NCI-H2171 (cell line): ENCODE data around the gene ASB1.

Experiments
- DNase-seq: peaks from one replicate; lab custom pipeline; 2025; lab: John Stamatoyannopoulos, UW

Gene ASB1

DNA sequence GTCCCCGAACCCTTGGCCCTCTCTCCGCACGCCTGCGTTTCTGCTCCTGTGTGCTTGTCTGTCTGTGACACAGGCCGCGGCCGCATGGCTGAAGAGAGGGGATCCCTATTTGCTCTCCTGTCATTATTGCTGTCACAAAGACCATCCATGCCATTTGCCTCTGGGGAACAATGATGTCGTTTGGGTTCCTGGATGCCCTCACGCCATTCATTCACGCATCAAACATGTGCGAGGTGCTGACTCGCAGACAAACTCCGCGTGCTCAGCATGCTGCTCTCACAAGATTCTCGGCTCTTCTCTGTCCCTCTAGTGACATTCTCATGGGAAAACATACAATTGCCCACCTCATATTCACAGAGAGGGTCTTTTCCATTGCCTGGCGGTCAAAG, 67.8 kb downstream of the ASB1 start:
- no peak for DNase-seq

- no peak for DNase-seq
Observed at GRCh38 chr2:238495422-238495821, 68.7 kb downstream of the ASB1 start.

- no peak for DNase-seq
Observed at GRCh38 chr2:238496756-238497609, 70.3 kb downstream of the ASB1 start.

DNA sequence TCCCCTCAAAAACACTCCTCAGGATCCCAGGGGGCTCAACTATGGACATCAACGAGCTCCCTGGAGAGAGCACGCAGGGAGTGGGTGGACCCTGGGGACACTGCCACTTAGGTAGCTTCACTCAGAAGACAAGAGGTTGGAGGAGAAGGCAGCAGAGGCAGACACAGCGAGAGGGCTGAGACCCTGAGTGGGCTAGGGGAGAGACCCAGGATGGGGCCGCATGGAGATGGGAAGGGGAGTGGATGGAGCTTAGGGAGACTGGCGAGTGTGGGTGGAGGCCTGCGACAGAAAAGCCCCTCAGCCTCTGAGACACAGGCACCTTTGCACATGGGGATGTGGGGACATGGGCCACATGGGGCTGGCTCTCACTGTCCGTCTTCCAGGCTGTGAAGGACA, 70.9 kb downstream of the ASB1 start:
- DNase-seq, result no peak

DNA sequence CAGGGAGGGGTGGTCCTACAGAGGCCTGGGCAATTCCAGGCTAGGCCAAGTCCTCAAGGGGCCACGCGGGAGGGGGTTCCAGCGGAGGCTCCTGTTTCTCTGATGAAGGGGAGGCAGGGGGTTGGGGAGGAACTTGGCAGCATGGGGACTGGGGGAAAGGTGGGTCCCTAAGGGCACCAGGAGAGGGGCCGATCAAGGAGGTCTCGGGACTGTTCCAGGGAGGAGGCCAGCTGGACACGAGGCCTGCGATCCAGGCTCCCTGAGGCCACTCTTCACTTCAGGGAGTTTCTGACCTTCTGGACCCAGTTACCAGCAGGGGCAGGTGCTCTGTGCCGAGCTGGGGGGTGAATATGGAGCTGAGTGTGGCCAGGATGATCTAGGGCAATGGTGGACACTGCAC, 71.5 kb downstream of the ASB1 start:
- no peak for DNase-seq

DNA sequence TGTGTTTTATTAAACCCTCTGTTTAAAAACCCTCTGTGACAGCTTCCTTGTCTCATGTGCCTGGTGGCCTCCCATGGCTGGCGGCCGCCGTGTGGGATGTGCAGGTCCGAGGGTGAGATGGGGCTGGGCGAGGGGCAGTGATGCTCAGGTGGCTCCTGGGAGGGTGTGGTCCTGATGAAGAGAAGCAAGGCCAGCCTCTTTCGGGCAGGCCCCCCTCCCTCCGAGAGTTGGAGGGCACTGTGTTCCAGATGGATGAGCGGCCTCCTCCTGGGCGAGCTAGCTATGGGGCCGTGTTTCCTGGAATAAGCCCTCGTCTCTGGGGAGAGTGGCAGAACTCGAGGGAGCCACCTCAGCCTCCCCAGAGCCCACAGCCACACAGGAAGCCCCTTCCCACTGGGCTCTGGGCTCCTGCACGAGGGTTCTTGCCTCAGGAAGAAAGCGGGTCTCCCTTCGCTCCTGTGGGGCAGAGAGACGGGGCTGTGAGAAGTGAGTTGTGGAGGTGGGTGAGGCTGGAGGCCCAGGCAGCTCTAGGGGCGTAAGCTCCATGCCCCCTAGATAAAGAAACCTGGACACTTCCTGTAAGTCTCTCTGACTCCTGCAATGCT, 72.1 kb downstream of the ASB1 start:
- no peak for DNase-seq

GRCh38 chr2:238499731-238500580, 73.2 kb downstream of the ASB1 start:
- DNase-seq, result no peak

DNA sequence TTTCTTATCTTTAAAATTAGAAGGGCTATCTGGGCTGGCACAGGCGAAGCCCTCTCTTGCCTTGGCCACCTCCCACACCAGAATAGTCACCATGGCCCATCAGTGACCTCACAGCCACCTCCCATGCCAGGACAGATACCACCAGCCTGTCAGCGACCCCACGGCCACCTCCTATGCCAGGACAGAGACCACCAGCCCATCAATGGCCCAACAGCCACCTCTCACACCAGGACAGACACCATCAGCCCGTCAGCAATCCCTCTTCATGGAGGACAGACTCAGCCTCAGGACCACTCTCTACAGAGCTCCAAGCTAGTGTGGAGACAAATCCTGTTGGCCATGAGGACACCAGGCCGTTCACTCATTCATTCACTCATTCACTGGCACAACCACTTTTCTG, 74.6 kb downstream of the ASB1 start:
- DNase-seq, result no peak
